DOHH2 (cell line): Measurements from ENCODE around the gene SMAD2.

Experiments
- H3F3A ChIP-seq: fragments of 200-600 bp; sonication (generic), shearing (Covaris generic); 2 replicates; pipeline ENCODE4 v1.6.0; 2016; ENCODE audit warnings: antibody characterized with exemption, mild to moderate bottlenecking; ENCODE audit not compliant: control insufficient read depth, insufficient read depth
- H3K27ac ChIP-seq: fragments of 200-600 bp; sonication (generic); 2 replicates; pipeline ENCODE4 v1.5.1; 2014; ENCODE audit warnings: low read depth, mild to moderate bottlenecking, low read length, moderate library complexity
- H3K27me3 ChIP-seq: fragments of 200-600 bp; sonication (generic); 2 replicates; pipeline ENCODE4 v1.6.1; 2014; ENCODE audit warnings: mild to moderate bottlenecking, low read length, mixed read lengths; ENCODE audit not compliant: control insufficient read depth
- H3K36me3 ChIP-seq: fragments of 200-600 bp; sonication (generic); 2 replicates; pipeline ENCODE4 v1.6.1; 2014; ENCODE audit warnings: mild to moderate bottlenecking, low read length, moderate library complexity, mixed read lengths; ENCODE audit not compliant: control insufficient read depth
- H3K4me1 ChIP-seq: fragments of 200-600 bp; sonication (generic); 2 replicates; pipeline ENCODE4 v1.6.1; 2014; ENCODE audit warnings: mild to moderate bottlenecking, low read length, mixed read lengths; ENCODE audit not compliant: control insufficient read depth
- H3K4me2 ChIP-seq: fragments of 200-600 bp; sonication (generic); 2 replicates; pipeline ENCODE4 v1.6.0; 2014; ENCODE audit warnings: mild to moderate bottlenecking, low read length, moderate library complexity
- H3K4me3 ChIP-seq: fragments of 200-600 bp; sonication (generic); 2 replicates; pipeline ENCODE4 v1.5.1; 2014; ENCODE audit warnings: mild to moderate bottlenecking, low read length, mixed read lengths
- H3K79me2 ChIP-seq: fragments of 200-600 bp; sonication (generic); 2 replicates; pipeline ENCODE4 v1.6.1; 2014; ENCODE audit warnings: mild to moderate bottlenecking, low read length, mixed read lengths; ENCODE audit not compliant: control insufficient read depth
- H3K9me2 ChIP-seq: fragments of 200-600 bp; sonication (generic); replicated peaks from 2 replicates; pipeline ENCODE4 v1.6.1; 2014; ENCODE audit warnings: mild to moderate bottlenecking, low read length, mixed read lengths; ENCODE audit not compliant: control insufficient read depth
- H3K9me3 ChIP-seq: fragments of 200-600 bp; sonication (generic); 2 replicates; pipeline ENCODE4 v1.6.1; 2014; ENCODE audit warnings: antibody characterized with exemption, low read length, mixed read lengths; ENCODE audit not compliant: control insufficient read depth, insufficient read depth
- H4K20me1 ChIP-seq: fragments of 200-600 bp; sonication (generic); 2 replicates; pipeline ENCODE4 v1.6.0; 2014; ENCODE audit warnings: low read depth, mild to moderate bottlenecking, antibody characterized with exemption, low read length, moderate library complexity; ENCODE audit not compliant: control insufficient read depth, insufficient read depth
- EZH2phosphoT487 ChIP-seq: fragments of 200-600 bp; sonication (generic); IDR thresholded peaks from 2 replicates; pipeline ENCODE4 v1.6.1; 2017; ENCODE audit warnings: borderline replicate concordance, mild to moderate bottlenecking, antibody characterized with exemption, low read length, moderate library complexity, mixed read lengths
- TF ChIP-seq, protein P1 (sequence below): fragments of 200-600 bp; sonication (generic); IDR thresholded peaks from one replicate; pipeline ENCODE4 v1.5.1; 2014; ENCODE audit warnings: antibody characterized with exemption, mild to moderate bottlenecking, low read depth, low read length; ENCODE audit not compliant: poor library complexity, severe bottlenecking

SMAD2 gene

GRCh38 chr18:47898055-47898454 lies 32.4 kb downstream of the SMAD2 start:
- TF ChIP-seq, protein P1, sequence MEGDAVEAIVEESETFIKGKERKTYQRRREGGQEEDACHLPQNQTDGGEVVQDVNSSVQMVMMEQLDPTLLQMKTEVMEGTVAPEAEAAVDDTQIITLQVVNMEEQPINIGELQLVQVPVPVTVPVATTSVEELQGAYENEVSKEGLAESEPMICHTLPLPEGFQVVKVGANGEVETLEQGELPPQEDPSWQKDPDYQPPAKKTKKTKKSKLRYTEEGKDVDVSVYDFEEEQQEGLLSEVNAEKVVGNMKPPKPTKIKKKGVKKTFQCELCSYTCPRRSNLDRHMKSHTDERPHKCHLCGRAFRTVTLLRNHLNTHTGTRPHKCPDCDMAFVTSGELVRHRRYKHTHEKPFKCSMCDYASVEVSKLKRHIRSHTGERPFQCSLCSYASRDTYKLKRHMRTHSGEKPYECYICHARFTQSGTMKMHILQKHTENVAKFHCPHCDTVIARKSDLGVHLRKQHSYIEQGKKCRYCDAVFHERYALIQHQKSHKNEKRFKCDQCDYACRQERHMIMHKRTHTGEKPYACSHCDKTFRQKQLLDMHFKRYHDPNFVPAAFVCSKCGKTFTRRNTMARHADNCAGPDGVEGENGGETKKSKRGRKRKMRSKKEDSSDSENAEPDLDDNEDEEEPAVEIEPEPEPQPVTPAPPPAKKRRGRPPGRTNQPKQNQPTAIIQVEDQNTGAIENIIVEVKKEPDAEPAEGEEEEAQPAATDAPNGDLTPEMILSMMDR: no peak
- TF ChIP-seq EZH2phosphoT487: no peak
- Histone ChIP-seq H3K9me3 (no peaks in the 10 kb centered on the region), H3K4me1 (peaks cover 23% of the 10 kb centered on the region), H3K36me3 (peaks cover 46% of the 10 kb centered on the region), H3K27ac (no peak overlapping the region), H3K27me3 (no peaks in the 10 kb centered on the region), H4K20me1 (0 out of 2 replicates have a peak, but pooled peaks cover 7% of the 10 kb centered on the region), H3K4me2 (no peak overlapping the region), H3F3A (peaks cover 6% of the 10 kb centered on the region; the same call in 1 of the 2 replicates), H3K4me3 (no peak overlapping the region), H3K79me2 (peaks cover 97% of the 10 kb centered on the region), H3K9me2 (no peaks in the 10 kb centered on the region)

DNA sequence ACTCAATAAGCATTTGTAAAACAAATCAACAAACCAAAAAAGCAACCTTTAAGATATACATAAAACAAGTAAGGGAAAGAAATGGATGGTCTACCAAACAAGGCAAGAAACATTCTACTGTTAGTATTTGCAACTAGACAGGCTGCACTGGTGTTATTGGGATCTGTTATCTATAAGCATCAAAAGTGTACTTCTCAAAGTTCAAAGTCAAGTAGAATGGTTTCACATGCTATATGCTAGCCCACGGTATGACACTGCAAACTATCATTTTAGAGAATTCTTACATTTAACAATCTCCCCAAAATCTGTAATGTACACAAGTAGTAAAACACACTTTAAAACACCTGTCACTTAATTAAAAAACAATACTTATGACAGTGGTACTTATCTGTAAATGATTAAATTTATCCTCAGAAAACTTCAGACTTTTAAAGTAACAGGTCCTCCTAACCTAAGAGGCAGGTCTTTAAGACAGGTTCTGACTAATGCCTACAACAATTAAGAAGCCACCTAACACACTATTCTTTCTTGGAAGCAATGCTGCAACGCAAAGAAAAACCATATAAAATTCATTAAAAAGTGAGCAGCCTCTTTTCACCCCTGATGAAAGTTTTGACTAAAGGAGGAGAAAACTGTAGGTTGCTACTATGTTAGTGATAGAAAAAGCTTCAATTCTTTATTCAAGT lies 34.8 kb downstream of the SMAD2 start:
- Histone ChIP-seq H3K4me2 (no peak overlapping the region), H4K20me1 (0 out of 2 replicates have a peak, but pooled peaks cover 3% of the 10 kb centered on the region), H3K9me2 (no peaks in the 10 kb centered on the region), H3K27ac (no peak overlapping the region), H3K4me3 (no peak overlapping the region), H3K4me1 (no peaks in the 10 kb centered on the region; the same call in 1 of the 2 replicates), H3K36me3 (peaks cover 48% of the 10 kb centered on the region), H3K27me3 (no peaks in the 10 kb centered on the region), H3F3A (no peaks in the 10 kb centered on the region), H3K79me2 (peaks cover 78% of the 10 kb centered on the region), H3K9me3 (no peaks in the 10 kb centered on the region)
- TF ChIP-seq, protein P1: no peak
- no peak for TF ChIP-seq EZH2phosphoT487

GRCh38 chr18:47893939-47894699 lies 36.3 kb downstream of the SMAD2 start:
- Histone ChIP-seq H3K9me3 (no peaks in the 10 kb centered on the region), H3K4me3 (no peak overlapping the region), H3K79me2 (peaks cover 62% of the 10 kb centered on the region), H3K9me2 (no peaks in the 10 kb centered on the region), H3F3A (no peaks in the 10 kb centered on the region), H4K20me1 (no peaks in the 10 kb centered on the region), H3K27ac (no peak overlapping the region), H3K27me3 (no peaks in the 10 kb centered on the region), H3K4me2 (no peak overlapping the region), H3K36me3 (peaks cover 55% of the 10 kb centered on the region), H3K4me1 (peaks cover 1% of the 10 kb centered on the region)
- TF ChIP-seq, protein P1: no peak
- no peak for TF ChIP-seq EZH2phosphoT487
